ENCODE data around the gene KRT34.

The KRT34 gene

GRCh38 chr17:41332239-41332638 is 49.9 kb downstream of the KRT34 start:
- DNase-seq (ENCODE audit: low spot score): no peak

DNA sequence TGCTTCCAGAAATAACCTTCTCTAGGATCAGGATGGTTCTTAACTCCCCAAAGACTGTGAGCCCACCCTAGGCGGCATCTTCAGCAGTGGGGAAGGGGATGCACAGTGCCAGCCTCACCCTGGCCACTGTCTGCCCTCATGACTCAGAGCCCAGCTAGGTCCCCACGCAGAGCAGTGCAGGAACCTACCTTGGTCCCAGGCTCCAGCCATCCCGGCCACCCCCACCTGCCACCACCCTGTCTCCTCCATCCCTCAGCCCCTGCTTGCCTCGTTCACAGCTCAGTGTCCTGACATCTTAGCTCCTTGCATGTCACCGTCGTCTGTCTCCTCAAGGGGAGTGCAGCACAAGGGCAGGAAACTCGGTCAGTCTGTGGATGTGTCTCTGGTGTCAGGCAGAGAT is 50.5 kb downstream of the KRT34 start:
- DNase-seq (ENCODE audit: low spot score): no peak

GRCh38 chr17:41329279-41329948 is 52.7 kb downstream of the KRT34 start:
- DNase-seq (ENCODE audit: low spot score): peak; percentile 75

- no peak for DNase-seq (ENCODE audit: low spot score)
Observed at GRCh38 chr17:41328207-41328606, 53.9 kb downstream of the KRT34 start.
